NCI-H226 (cell line): ENCODE results near the gene SLC9C1.

Experiments used
- DNase-seq: peaks from one replicate; pipeline ENCODE4 v3.0.0-alpha.2; 2015

Gene SLC9C1

DNA sequence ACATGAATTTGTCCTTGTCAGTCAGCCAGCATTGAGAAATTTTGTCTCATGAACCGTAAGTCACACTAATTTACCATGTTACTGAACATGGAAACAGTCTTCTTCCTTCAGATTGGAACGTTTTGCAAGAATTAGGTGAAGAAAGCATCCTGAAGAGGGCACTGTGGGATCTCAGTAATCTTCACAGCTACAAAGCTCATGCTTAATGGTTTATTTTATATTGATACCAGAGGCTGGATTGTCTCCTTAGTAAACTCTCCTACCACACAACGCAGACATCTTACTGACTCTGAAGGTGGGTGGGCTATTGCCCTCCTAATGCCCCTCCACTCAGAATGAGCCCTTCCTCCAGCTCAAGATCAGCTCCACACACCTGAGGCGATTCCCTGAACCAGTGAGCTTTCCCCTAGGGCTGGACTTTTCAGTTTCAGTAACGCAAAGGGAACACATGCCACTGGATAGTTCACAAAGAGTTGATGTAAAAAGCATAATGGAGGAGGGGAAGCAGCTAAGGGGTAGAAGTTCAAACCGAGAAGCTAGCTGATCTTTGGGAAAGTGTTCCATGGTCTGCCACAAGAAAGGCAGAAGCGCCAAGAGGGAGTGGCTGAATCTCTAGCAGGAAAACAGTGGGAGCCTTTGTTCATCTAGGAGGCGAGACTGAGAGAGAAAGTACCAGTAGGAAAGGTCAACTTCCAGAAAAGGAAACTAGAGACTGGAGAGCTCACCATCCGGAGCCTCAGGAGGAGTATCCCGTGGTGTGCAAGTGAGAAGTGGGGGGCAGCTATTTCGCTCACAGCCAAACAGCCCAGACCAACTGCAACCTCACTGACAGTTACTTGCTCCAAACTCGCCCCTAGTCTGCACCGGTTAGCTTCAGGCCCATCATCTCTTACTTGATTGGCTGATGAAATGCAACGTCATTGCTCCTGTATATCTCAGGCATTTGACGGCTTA, at the start of gene SLC9C1:
Gene SLC9C1 (minus strand): TSS at position 849 of the 954 bp plus-strand sequence. CDS start 7,425 bp downstream, outside the sequence.
- DNase-seq = peak; percentile 73

DNA sequence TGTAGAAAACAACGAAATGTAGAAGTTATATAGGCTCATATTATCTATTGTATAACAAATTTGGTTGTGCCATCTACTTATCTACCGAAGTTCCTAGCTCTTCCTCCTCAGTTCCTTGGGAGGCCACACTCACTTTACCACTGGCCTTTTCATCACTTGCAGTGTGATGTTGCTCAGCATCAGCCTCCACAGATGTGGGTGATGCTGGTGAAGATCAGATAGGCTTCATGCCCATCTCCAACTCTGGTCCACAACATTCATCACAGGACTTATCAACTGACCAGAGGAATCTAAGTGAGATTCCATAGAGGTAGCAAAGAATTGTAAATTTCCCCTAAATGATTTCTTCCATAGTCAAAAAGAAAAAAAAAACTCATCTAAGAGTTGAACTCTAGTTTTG, 47.4 kb upstream of the SLC9C1 start:
- DNase-seq = peak; percentile 57

GRCh38 chr3:112339609-112340008, 45.6 kb upstream of the SLC9C1 start:
- no peak for DNase-seq

GRCh38 chr3:112339134-112339533, 45.1 kb upstream of the SLC9C1 start:
- DNase-seq = no peak

GRCh38 chr3:112338727-112339056, 44.7 kb upstream of the SLC9C1 start:
- no peak for DNase-seq

DNA sequence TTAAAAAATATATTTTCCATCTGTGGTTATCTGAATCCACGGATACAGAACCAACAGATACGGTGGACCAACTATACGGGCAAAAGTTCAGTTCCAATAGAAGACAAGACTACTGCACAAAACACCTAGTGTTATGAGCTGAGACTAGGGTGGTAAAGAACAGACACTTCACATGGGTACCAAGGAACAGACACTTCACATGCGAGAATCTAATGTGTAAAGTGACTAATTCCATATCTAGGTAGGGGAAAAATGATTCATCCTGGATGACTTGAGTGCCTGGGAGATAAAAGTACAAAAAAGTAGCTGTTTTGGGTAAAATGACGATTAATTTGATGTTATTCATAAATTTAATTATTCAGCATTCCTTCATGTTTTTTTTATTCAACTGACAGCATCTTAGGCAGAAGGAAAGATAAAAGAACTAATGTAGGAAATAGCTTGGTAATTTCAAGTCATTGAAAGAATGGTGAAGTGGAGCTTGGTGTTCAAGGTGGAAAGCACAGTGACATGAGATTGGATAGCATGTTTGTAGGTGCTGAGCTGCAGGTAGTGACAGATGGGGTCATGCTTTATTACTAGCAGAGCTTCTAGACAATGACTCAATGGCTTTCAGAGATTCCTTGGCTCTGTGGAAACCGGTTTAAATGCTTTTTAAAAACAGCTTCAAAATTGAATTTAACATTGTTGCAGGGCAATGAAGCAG, 44.2 kb upstream of the SLC9C1 start:
- DNase-seq = peak; percentile 41

- DNase-seq = no peak
Observed at GRCh38 chr3:112335434-112335781, 41.4 kb upstream of the SLC9C1 start.

- no peak for DNase-seq
Observed at GRCh38 chr3:112334691-112335433, 40.8 kb upstream of the SLC9C1 start.

DNA sequence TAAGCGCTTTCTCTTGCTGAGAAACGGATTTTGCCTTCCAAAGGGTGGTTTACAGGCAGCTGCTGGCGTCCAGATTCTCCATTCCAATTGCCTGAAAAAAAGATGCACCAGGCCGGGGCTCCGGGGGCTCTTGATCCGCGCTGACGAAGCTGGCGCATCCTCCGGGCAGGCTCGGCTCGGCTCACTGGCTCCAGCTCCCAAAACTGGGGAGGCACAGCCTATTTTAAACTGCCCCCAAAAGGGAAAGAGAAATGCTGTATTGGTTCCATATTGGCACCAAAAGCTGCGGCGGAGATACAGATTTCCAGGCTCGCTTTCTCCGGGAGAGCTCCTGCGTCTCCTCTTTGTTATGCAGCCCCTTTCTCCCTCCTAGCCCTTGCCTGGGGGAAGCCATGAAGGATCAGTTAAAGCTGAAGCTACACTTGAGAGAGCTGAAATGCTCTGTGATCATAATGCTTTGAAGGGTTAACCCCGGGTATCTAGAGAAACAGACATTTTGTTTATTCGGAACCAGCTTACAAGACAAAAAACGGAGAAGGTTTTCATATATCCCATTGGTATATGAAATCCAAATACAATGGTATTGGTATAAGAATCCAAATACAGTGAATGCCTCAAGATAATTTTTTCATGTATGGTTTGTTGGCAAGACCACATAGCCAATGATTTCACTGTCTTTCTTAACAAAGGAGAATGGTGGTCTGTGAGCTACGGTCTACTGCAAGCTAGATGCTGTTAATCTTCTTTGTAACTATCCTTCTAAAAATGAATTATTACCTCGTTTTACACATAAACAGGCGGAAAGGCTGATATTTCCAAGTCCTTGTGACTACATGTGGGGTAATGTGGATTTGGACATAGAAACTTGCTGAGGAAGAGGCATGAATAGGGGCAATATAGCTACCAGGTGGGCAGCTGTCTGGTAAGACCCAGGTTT, 39.6 kb upstream of the SLC9C1 start:
- DNase-seq = peak; percentile 48

DNA sequence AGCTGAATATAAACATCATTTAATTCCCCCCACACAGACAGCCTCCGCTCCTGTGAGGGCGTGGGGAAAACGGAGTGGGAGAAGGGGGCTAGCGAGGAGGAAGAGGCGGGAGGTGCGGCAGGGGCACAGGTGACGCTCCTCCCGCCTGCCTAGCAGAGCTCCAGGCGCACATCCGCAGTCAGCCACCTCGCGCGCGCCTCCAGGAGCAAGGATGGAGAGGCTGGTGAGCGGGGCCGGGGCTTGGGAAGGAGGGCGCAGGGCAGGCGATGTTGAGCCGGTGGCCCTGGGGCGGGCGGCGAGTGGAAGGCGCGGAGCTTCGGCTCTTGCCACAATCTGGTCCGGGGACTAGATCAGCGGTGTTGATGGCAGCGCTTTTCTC, 39.0 kb upstream of the SLC9C1 start, which contains the start of gene CD200:
Gene CD200 (plus strand): TSS at position 155 of the 379 bp plus-strand sequence. CDS start 57 bp downstream, at position 212.
- peak; percentile 59 for DNase-seq

DNA sequence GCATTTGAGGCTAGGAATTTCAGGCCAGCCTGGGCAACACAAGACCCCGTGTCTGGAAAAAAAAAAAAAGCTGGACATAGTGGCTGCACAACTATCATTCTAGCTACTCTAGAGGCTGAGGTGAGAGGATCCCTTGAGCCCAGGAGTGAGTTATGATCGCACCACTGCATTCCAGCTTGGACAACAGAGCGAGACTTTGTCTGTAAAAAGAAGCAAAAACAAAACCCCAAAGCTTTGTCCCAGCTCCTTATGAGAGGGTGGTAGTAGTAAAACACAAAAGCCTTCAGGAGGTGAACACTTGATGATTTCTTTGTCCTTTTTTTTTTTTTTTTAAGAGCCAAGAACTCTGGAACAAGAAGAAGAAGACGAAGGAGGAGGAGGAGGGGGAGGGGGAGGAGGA, 37.8 kb upstream of the SLC9C1 start:
- DNase-seq = no peak

GRCh38 chr3:112327371-112327951, 33.4 kb upstream of the SLC9C1 start:
- peak; percentile 51 for DNase-seq

DNA sequence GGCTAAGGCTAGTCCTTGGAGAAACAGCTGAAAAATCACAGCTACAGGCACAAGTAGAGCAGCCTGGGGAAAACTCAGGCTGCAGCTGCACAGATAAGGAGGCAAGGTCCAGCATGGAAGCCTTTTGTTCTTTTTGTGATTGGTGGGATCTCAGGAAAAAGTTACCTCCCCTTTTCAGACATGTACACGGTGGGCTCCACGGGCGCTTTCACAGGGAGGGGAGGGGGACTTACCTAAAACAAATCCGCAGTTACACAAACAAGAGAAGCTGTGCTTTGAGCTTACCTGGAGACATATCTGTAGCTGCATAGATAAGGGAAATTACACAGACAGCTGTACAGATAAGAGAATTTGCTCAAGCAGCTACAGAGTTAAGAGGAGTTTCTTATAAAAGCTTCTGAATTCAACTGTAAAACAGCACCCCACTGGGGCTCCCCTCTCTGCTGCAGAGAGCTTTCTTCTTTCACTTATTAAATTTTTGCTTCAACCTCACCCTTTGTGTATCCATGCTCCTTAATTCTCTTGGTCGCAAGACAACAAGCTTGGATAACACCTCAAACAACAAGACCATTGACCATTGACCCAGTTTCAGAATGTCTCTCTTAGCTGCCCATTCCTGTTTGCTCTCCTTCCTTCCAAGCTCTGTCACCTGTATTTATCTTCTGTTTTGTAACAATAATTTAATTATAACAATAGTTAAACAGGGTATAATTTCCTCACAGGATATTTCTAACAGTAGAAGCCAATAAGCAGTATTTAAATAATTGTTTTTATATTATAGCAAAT, 28.0 kb upstream of the SLC9C1 start:
- peak; percentile 18 for DNase-seq

DNA sequence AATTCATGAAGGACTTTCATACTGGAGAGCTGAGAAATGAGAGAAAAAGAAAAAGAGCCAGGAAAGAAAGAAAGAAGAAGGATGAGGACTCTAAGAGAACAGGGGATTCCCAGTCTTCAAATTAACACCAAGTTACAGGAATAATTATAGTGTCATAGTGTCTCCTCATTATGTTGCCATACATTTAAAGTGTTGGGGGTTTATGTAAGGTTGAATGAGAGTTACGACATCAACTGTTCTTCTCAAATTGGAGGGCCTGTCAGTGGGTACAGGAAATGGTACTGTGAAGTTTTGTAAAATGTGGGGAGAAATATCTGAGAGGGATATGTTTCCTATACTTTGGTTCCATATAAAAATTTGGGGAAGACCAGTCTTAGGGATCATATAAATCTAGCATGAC, 26.7 kb upstream of the SLC9C1 start:
- DNase-seq = no peak

DNA sequence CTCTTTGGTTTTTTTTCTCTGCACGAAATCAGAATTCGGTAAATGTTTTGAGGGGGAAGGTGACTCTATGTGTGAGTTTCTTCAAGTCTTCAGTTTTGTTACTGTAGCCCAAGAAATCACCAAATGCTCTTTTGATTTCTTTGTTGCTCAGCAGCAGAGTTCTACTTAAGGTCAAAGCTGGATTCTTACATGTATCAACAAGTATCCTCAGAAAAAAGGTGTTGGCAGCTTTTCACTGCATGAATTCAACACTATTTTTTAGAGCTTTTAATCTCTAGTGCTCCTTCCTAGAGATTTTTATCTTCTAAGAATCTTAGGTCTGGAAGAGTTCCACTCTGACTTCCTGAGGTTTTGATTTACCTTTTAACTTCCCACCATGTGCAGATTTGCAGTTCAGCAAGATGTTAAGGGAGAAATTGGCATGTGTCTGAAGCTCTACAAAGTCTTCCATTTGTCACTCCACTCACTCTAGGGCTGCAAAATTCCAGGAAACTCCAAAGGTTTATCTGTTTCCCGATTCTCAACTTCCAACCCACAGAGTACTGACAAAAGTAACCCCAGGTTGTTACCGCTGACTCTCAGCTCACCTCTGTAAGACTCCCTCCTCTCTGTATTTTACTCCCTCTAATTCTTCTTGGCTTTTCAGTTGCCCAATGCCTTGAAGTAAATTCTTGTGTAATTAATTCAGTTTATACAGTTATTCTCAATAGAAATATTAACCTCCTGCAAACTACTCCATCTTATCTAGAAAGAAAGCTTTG, 25.7 kb upstream of the SLC9C1 start:
- no peak for DNase-seq

- peak; percentile 30 for DNase-seq
Observed at GRCh38 chr3:112315791-112316190, 21.8 kb upstream of the SLC9C1 start.

GRCh38 chr3:112314649-112315048, 20.6 kb upstream of the SLC9C1 start:
- DNase-seq = no peak

DNA sequence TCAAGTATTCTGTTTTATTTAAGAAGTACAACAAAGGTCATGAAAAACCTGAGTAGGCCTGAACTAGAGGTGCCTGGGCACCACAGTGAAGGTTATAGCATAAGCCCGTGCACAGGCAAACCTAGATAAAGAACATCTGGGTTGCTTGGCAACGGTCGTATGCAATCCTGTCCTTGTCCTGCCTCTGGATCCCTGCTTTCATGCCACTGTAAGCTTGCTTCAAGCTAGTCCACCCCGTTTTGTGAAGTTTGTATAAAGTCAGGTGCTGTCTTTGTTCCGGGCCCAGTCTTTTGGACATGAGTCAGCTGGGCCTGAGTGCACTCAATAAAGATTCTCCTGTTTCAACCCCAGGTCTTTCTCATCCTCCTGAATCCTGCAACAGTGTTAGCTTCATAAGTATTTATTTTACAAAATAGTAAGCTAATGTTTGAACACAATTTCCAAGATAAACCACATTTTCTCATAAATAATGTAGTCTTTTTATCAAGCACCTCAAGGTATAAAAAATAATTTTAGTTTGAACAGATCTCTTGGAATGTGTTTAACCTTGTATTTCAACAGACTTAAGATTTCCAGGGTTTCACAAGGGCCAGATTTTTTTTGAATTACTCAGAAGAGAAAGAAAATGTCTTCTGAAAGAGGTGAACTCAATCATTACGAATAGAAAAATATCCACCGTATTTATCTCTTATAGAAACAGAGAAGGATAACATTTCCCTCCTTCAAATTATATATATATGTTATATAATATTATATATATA, 14.3 kb upstream of the SLC9C1 start:
- DNase-seq = peak; percentile 75

- DNase-seq = no peak
Observed at GRCh38 chr3:112307557-112307956, 13.5 kb upstream of the SLC9C1 start.
